ENCODE results near the gene A1BG. TPM values are rescaled to one million over a fixed set of nuclear protein-coding genes. Genes with fewer than 3 reads are reported as not detected.

A1BG gene
- polyA plus RNA-seq, 4 donors: 0.64 to 45.9 (median 9.3) TPM; not detected in 1

- Histone ChIP-seq H3K27me3 (ENCODE audit: control insufficient read depth in 3 of 3, insufficient read depth in 3 of 3, low read length in 3 of 3) (peaks cover 6 to 27% (median 12%) of the 10 kb centered on the region in 3 donors), H3K27ac (ENCODE audit: low read depth in 1 of 3, low read length in 2 of 3) (no peak overlapping the region), H3K4me3 (ENCODE audit: low read depth in 1 of 3, low read length in 3 of 3) (no peak overlapping the region), H3K4me1 (ENCODE audit: control insufficient read depth in 3 of 3, insufficient read depth in 2 of 3, low read depth in 1 of 3, low read length in 2 of 3) (peaks cover under 1 to 6% (median 2%) of the 10 kb centered on the region in 3 donors), H3K36me3 (ENCODE audit: control insufficient read depth in 3 of 3, insufficient read depth in 2 of 3, low read depth in 1 of 3, low read length in 3 of 3) (peaks cover 9 to 55% (median 10%) of the 10 kb centered on the region in 3 donors), H3K9me3 (ENCODE audit: control insufficient read depth in 2 of 2, insufficient read depth in 1 of 2, low read depth in 1 of 2, low read length in 1 of 2) (no peaks in the 10 kb centered on the region)
- 93 to 94% (median 93%) methylated on average over 25 to 26 of the region's 26 CpGs for WGBS, 3 donors
- FAIRE-seq: no peak
- no peak for DNase-seq
These were observed 39.8 kb upstream of the A1BG start for GRCh38 chr19:58392945-58393724.

GRCh38 chr19:58388175-58388526, 34.9 kb upstream of the A1BG start:
- no peak for FAIRE-seq
- no peaks in the 10 kb centered on the region for H3K9me3 ChIP-seq (ENCODE audit: control insufficient read depth in 2 of 2, insufficient read depth in 1 of 2, low read depth in 1 of 2, low read length in 1 of 2)
- no peak for DNase-seq
- H3K27ac ChIP-seq (ENCODE audit: low read depth in 1 of 3, low read length in 2 of 3): no peak overlapping the region
- H3K36me3 ChIP-seq (ENCODE audit: control insufficient read depth in 3 of 3, insufficient read depth in 2 of 3, low read depth in 1 of 3, low read length in 3 of 3): peaks cover 0 to 38% (median 6%) of the 10 kb centered on the region in 3 donors
- 76 to 89% (median 80%) methylated on average over 3 of the region's 3 CpGs for WGBS, 3 donors
- peak overlapping the region in 2 of 3 donors; percentile 83 to 86 for H3K4me3 ChIP-seq (ENCODE audit: low read depth in 1 of 3, low read length in 3 of 3)
- H3K4me1 ChIP-seq (ENCODE audit: control insufficient read depth in 3 of 3, insufficient read depth in 2 of 3, low read depth in 1 of 3, low read length in 2 of 3): peaks cover 3 to 23% (median 5%) of the 10 kb centered on the region in 3 donors
- H3K27me3 ChIP-seq (ENCODE audit: control insufficient read depth in 3 of 3, insufficient read depth in 3 of 3, low read length in 3 of 3): no peaks in the 10 kb centered on the region

- Histone ChIP-seq H3K4me3 (ENCODE audit: low read depth in 1 of 3, low read length in 3 of 3) (peak overlapping the region; percentile 79 to 86 (median 83)), H3K9me3 (ENCODE audit: control insufficient read depth in 2 of 2, insufficient read depth in 1 of 2, low read depth in 1 of 2, low read length in 1 of 2) (no peaks in the 10 kb centered on the region), H3K4me1 (ENCODE audit: control insufficient read depth in 3 of 3, insufficient read depth in 2 of 3, low read depth in 1 of 3, low read length in 2 of 3) (peaks cover 3 to 23% (median 5%) of the 10 kb centered on the region in 3 donors), H3K27ac (ENCODE audit: low read depth in 1 of 3, low read length in 2 of 3) (peak overlapping the region; percentile 21 to 100 (median 60)), H3K27me3 (ENCODE audit: control insufficient read depth in 3 of 3, insufficient read depth in 3 of 3, low read length in 3 of 3) (no peaks in the 10 kb centered on the region), H3K36me3 (ENCODE audit: control insufficient read depth in 3 of 3, insufficient read depth in 2 of 3, low read depth in 1 of 3, low read length in 3 of 3) (peaks cover 0 to 32% (median 2%) of the 10 kb centered on the region in 3 donors)
- DNase-seq: peak in 1 of 2 donors; percentile 29
- FAIRE-seq: no peak
- WGBS, 3 donors: 6 to 9% (median 7%) methylated on average over 39 of the region's 39 CpGs
These were observed 34.3 kb upstream of the A1BG start for GRCh38 chr19:58387338-58388174.

- FAIRE-seq (no peak), DNase-seq (peak; percentile 99)
- WGBS, 3 donors: 0 to 1% (median 0%) methylated on average over 59 to 64 of the region's 64 CpGs
- Histone ChIP-seq H3K27ac (ENCODE audit: low read depth in 1 of 3, low read length in 2 of 3) (peak within 1 kb of the TSS; percentile 96 to 100 (median 98)), H3K9me3 (ENCODE audit: control insufficient read depth in 2 of 2, insufficient read depth in 1 of 2, low read depth in 1 of 2, low read length in 1 of 2) (no peaks in the 10 kb centered on the region), H3K27me3 (ENCODE audit: control insufficient read depth in 3 of 3, insufficient read depth in 3 of 3, low read length in 3 of 3) (no peaks in the 10 kb centered on the region), H3K4me1 (ENCODE audit: control insufficient read depth in 3 of 3, insufficient read depth in 2 of 3, low read depth in 1 of 3, low read length in 2 of 3) (peaks cover 3 to 25% (median 5%) of the 10 kb centered on the region in 3 donors), H3K4me3 (ENCODE audit: low read depth in 1 of 3, low read length in 3 of 3) (peak within 1 kb of the TSS; percentile 79 to 86 (median 83)), H3K36me3 (ENCODE audit: control insufficient read depth in 3 of 3, insufficient read depth in 2 of 3, low read depth in 1 of 3, low read length in 3 of 3) (peaks cover 0 to 25% (median 0%) of the 10 kb centered on the region in 3 donors)
These were observed 33.5 kb upstream of the A1BG start, which contains the start of gene RPS5 for GRCh38 chr19:58386576-58387337. RPS5 (plus strand) TSS chr19:58387269; CDS start chr19:58388138, 869 bp downstream.

GRCh38 chr19:58385891-58386575, 32.7 kb upstream of the A1BG start:
- Histone ChIP-seq H3K27ac (ENCODE audit: low read depth in 1 of 3, low read length in 2 of 3) (peak overlapping the region; percentile 96 to 100 (median 98)), H3K36me3 (ENCODE audit: control insufficient read depth in 3 of 3, insufficient read depth in 2 of 3, low read depth in 1 of 3, low read length in 3 of 3) (peaks cover 0 to 17% (median 0%) of the 10 kb centered on the region in 3 donors), H3K4me1 (ENCODE audit: control insufficient read depth in 3 of 3, insufficient read depth in 2 of 3, low read depth in 1 of 3, low read length in 2 of 3) (peaks cover 3 to 29% (median 5%) of the 10 kb centered on the region in 3 donors), H3K27me3 (ENCODE audit: control insufficient read depth in 3 of 3, insufficient read depth in 3 of 3, low read length in 3 of 3) (no peaks in the 10 kb centered on the region), H3K4me3 (ENCODE audit: low read depth in 1 of 3, low read length in 3 of 3) (peak overlapping the region; percentile 64 to 83 (median 81)), H3K9me3 (ENCODE audit: control insufficient read depth in 2 of 2, insufficient read depth in 1 of 2, low read depth in 1 of 2, low read length in 1 of 2) (no peaks in the 10 kb centered on the region)
- DNase-seq (peak in 1 of 2 donors; percentile 67), FAIRE-seq (no peak)
- 3 to 10% (median 4%) methylated on average over 36 of the region's 36 CpGs for WGBS, 3 donors

GRCh38 chr19:58385313-58385890, 32.1 kb upstream of the A1BG start:
- WGBS, 3 donors: 69 to 81% (median 73%) methylated on average over 9 of the region's 9 CpGs
- peaks cover 3 to 29% (median 5%) of the 10 kb centered on the region in 3 donors for H3K4me1 ChIP-seq (ENCODE audit: control insufficient read depth in 3 of 3, insufficient read depth in 2 of 3, low read depth in 1 of 3, low read length in 2 of 3)
- DNase-seq (no peak), FAIRE-seq (no peak)
- H3K4me3 ChIP-seq (ENCODE audit: low read depth in 1 of 3, low read length in 3 of 3): peak overlapping the region in 1 of 3 donors; percentile 83
- H3K36me3 ChIP-seq (ENCODE audit: control insufficient read depth in 3 of 3, insufficient read depth in 2 of 3, low read depth in 1 of 3, low read length in 3 of 3): peaks cover 0 to 13% (median 0%) of the 10 kb centered on the region in 3 donors
- peak overlapping the region in 2 of 3 donors; percentile 98 to 100 for H3K27ac ChIP-seq (ENCODE audit: low read depth in 1 of 3, low read length in 2 of 3)
- H3K9me3 ChIP-seq (ENCODE audit: control insufficient read depth in 2 of 2, insufficient read depth in 1 of 2, low read depth in 1 of 2, low read length in 1 of 2): no peaks in the 10 kb centered on the region
- H3K27me3 ChIP-seq (ENCODE audit: control insufficient read depth in 3 of 3, insufficient read depth in 3 of 3, low read length in 3 of 3): no peaks in the 10 kb centered on the region

- H3K4me3 ChIP-seq (ENCODE audit: low read depth in 1 of 3, low read length in 3 of 3): no peak overlapping the region
- H3K27ac ChIP-seq (ENCODE audit: low read depth in 1 of 3, low read length in 2 of 3): no peak overlapping the region
- DNase-seq (no peak), FAIRE-seq (no peak)
- WGBS, 3 donors: 92 to 96% (median 93%) methylated on average over 6 of the region's 6 CpGs
- H3K9me3 ChIP-seq (ENCODE audit: control insufficient read depth in 2 of 2, insufficient read depth in 1 of 2, low read depth in 1 of 2, low read length in 1 of 2): no peaks in the 10 kb centered on the region
- peaks cover under 1 to 39% (median 8%) of the 10 kb centered on the region in 3 donors for H3K4me1 ChIP-seq (ENCODE audit: control insufficient read depth in 3 of 3, insufficient read depth in 2 of 3, low read depth in 1 of 3, low read length in 2 of 3)
- no peaks in the 10 kb centered on the region for H3K27me3 ChIP-seq (ENCODE audit: control insufficient read depth in 3 of 3, insufficient read depth in 3 of 3, low read length in 3 of 3)
- H3K36me3 ChIP-seq (ENCODE audit: control insufficient read depth in 3 of 3, insufficient read depth in 2 of 3, low read depth in 1 of 3, low read length in 3 of 3): peaks cover 0 to 11% (median 0%) of the 10 kb centered on the region in 3 donors
These were observed 29.8 kb upstream of the A1BG start for GRCh38 chr19:58382997-58383603.
